ENCODE data around the gene MTCH1. TPM values are rescaled to one million over a fixed set of nuclear protein-coding genes. Genes with fewer than 3 reads are reported as not detected.

The MTCH1 gene
- total and polyA plus RNA-seq, 10 of the 15 experiments (the other 5 are each of a cell fraction or from before 2014, with no cell fraction given): 7.2 to 128 (median 85.2) TPM

DNA sequence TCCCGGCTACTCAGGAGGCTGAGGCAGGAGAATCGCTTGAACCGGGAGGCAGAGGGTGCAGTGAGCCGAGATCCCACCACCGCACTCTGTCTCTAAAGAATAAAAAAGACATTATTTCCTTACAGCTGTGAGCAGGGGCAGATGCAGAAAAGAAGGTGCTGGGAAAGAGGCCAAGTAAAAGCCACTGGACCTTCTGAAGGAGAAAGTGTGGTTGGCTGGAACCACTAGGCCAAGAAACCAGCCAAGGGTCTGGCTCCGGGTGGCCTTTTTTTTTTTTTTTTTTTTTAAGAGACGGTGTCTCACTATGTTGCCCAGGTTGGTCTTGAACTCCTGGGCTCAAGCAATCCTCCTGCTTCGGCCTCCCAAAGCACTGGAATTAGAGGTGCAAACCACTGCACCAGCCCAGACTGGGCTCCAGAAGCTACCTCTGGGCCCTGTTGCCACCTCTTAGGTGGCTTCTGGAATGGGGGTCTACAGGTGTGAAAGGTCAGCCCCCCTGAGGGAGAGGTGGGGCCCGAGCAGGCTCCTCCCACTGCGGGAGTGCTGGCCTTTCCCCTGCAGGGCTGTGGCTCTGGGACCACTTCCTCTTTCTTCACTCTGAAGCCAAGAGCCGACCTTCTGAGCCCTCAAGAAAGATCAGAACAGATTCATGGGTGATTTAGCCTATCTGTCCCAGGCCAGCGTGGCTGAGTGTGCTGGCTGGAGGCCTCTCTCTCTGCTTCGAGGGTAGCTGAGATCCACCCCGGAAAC lies 19.2 kb upstream of the MTCH1 start, which contains the start of gene FGD2 (continued):
- TF ChIP-seq RBBP5 (conservative IDR thresholded peaks at IDR 0.05) (no peak), SPI1 (IDR thresholded peaks at IDR 0.05; ENCODE audit: borderline replicate concordance, insufficient read depth, low read depth, low read length) (peak; percentile 100), IKZF1 (conservative IDR thresholded peaks at IDR 0.05) (no peak; the same call in 1 of the 2 replicates), HDAC2 (IDR thresholded peaks at IDR 0.05) (no peak), ZZZ3 (IDR thresholded peaks at IDR 0.05; ENCODE audit: control insufficient read depth, insufficient read length, low read depth) (no peak), BCL11A (IDR thresholded peaks at IDR 0.05; ENCODE audit: low read depth, low read length) (no peak), ZNF24 (IDR thresholded peaks at IDR 0.05) (no peak), MEF2A (IDR thresholded peaks at IDR 0.05; ENCODE audit: insufficient read depth, low read depth, low read length) (no peak), ESRRA (IDR thresholded peaks at IDR 0.05; ENCODE audit: low read length) (no peak), YY1 (IDR thresholded peaks at IDR 0.05; ENCODE audit: low read depth, low read length) (no peak; the same call in 1 of the 2 replicates), NR2F1 (conservative IDR thresholded peaks at IDR 0.05) (peak; percentile 96), RCOR1 (conservative IDR thresholded peaks at IDR 0.05; ENCODE audit: low read depth, low read length) (no peak), NBN (IDR thresholded peaks at IDR 0.05) (no peak), JUND (IDR thresholded peaks at IDR 0.05; ENCODE audit: low read depth, low read length) (no peak), NRF1 (conservative IDR thresholded peaks at IDR 0.05; ENCODE audit: low read depth, low read length) (no peak), TARDBP (IDR thresholded peaks at IDR 0.05; ENCODE audit: borderline replicate concordance) (no peak), SIX5 (IDR thresholded peaks at IDR 0.05; ENCODE audit: low read depth, low read length, severe bottlenecking) (no peak)
- TF ChIP-seq, protein P1, sequence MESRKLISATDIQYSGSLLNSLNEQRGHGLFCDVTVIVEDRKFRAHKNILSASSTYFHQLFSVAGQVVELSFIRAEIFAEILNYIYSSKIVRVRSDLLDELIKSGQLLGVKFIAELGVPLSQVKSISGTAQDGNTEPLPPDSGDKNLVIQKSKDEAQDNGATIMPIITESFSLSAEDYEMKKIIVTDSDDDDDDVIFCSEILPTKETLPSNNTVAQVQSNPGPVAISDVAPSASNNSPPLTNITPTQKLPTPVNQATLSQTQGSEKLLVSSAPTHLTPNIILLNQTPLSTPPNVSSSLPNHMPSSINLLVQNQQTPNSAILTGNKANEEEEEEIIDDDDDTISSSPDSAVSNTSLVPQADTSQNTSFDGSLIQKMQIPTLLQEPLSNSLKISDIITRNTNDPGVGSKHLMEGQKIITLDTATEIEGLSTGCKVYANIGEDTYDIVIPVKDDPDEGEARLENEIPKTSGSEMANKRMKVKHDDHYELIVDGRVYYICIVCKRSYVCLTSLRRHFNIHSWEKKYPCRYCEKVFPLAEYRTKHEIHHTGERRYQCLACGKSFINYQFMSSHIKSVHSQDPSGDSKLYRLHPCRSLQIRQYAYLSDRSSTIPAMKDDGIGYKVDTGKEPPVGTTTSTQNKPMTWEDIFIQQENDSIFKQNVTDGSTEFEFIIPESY (IDR thresholded peaks at IDR 0.05): no peak
- TF ChIP-seq, protein P2, sequence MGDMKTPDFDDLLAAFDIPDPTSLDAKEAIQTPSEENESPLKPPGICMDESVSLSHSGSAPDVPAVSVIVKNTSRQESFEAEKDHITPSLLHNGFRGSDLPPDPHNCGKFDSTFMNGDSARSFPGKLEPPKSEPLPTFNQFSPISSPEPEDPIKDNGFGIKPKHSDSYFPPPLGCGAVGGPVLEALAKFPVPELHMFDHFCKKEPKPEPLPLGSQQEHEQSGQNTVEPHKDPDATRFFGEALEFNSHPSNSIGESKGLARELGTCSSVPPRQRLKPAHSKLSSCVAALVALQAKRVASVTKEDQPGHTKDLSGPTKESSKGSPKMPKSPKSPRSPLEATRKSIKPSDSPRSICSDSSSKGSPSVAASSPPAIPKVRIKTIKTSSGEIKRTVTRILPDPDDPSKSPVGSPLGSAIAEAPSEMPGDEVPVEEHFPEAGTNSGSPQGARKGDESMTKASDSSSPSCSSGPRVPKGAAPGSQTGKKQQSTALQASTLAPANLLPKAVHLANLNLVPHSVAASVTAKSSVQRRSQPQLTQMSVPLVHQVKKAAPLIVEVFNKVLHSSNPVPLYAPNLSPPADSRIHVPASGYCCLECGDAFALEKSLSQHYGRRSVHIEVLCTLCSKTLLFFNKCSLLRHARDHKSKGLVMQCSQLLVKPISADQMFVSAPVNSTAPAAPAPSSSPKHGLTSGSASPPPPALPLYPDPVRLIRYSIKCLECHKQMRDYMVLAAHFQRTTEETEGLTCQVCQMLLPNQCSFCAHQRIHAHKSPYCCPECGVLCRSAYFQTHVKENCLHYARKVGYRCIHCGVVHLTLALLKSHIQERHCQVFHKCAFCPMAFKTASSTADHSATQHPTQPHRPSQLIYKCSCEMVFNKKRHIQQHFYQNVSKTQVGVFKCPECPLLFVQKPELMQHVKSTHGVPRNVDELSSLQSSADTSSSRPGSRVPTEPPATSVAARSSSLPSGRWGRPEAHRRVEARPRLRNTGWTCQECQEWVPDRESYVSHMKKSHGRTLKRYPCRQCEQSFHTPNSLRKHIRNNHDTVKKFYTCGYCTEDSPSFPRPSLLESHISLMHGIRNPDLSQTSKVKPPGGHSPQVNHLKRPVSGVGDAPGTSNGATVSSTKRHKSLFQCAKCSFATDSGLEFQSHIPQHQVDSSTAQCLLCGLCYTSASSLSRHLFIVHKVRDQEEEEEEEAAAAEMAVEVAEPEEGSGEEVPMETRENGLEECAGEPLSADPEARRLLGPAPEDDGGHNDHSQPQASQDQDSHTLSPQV (IDR thresholded peaks at IDR 0.05): no peak
- TF ChIP-seq, protein P3, sequence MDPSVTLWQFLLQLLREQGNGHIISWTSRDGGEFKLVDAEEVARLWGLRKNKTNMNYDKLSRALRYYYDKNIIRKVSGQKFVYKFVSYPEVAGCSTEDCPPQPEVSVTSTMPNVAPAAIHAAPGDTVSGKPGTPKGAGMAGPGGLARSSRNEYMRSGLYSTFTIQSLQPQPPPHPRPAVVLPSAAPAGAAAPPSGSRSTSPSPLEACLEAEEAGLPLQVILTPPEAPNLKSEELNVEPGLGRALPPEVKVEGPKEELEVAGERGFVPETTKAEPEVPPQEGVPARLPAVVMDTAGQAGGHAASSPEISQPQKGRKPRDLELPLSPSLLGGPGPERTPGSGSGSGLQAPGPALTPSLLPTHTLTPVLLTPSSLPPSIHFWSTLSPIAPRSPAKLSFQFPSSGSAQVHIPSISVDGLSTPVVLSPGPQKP (IDR thresholded peaks at IDR 0.05; ENCODE audit: low read depth, low read length): no peak
- TF ChIP-seq, protein P4, sequence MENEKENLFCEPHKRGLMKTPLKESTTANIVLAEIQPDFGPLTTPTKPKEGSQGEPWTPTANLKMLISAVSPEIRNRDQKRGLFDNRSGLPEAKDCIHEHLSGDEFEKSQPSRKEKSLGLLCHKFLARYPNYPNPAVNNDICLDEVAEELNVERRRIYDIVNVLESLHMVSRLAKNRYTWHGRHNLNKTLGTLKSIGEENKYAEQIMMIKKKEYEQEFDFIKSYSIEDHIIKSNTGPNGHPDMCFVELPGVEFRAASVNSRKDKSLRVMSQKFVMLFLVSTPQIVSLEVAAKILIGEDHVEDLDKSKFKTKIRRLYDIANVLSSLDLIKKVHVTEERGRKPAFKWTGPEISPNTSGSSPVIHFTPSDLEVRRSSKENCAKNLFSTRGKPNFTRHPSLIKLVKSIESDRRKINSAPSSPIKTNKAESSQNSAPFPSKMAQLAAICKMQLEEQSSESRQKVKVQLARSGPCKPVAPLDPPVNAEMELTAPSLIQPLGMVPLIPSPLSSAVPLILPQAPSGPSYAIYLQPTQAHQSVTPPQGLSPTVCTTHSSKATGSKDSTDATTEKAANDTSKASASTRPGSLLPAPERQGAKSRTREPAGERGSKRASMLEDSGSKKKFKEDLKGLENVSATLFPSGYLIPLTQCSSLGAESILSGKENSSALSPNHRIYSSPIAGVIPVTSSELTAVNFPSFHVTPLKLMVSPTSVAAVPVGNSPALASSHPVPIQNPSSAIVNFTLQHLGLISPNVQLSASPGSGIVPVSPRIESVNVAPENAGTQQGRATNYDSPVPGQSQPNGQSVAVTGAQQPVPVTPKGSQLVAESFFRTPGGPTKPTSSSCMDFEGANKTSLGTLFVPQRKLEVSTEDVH (IDR thresholded peaks at IDR 0.05; ENCODE audit: low read depth, partially characterized antibody): no peak
